Stimulated activated CD8-positive, alpha-beta memory T cell treated with anti-CD3 and anti-CD28 coated beads, Interleukin-7, amount 100 ng/mL, for 4 hours (primary cell): ENCODE data around the gene CARD19.
A peak's percentile ranks its signal among the peaks of the same experiment; 100 is the strongest.
"Not testable (repeated sequence)": the region's sequence is repeated elsewhere in the genome, so short reads cannot be mapped to it uniquely, and the experiment has no call there.

Experiments used
- DNase-seq, 2 donors: peaks; one replicate each; pipeline ENCODE4 v3.0.0-alpha.2; 2020; ENCODE audit warnings: low read depth in 2 of 2

Gene CARD19

DNA sequence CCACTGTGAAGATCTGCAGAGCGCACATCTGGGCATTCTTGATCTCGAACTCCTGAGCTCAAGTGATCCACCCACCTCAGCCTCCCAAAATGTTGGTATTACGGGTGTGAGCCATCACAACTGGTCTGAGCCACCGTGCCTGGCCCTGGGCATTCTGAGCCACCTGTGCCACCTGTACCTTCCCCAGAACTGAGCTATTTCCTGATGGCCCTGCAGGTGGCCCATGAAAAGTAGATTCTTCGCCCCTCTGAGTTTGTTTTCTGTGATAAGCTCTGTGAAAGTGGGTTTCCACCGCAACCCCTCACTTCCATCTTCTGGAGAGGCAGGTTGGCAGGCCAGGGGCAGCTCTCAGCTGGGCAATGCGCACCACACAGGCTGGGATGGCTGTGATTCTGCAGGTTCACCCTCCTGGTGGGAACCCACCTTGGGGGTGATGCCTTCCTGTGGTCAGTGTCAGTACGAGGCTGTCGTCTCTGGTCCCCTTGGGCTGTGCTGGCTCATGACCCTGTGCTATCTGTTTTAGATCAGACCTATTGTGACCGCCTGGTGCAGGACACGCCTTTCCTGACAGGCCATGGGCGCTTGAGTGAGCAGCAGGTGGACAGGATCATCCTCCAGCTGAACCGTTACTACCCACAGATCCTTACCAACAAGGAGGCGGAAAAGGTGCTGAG is 11.3 kb downstream of the CARD19 start:
- DNase-seq = no peak

DNA sequence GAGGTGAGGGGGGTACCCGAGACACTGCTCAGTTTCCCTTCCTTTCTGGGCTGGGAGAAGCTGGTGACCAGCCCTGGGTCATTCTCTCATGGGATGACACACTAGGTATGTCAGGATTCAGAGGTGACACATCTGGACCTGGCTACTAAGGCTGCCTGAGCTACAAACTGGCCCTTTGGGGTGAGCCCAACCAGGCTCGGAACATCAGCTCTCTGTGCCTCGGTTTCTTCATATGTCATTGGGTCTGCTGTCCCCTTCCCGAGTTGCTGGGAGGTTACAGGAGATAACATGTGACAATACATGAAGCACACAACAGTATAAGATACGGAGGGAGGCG is 11.8 kb downstream of the CARD19 start:
- DNase-seq = no peak

DNA sequence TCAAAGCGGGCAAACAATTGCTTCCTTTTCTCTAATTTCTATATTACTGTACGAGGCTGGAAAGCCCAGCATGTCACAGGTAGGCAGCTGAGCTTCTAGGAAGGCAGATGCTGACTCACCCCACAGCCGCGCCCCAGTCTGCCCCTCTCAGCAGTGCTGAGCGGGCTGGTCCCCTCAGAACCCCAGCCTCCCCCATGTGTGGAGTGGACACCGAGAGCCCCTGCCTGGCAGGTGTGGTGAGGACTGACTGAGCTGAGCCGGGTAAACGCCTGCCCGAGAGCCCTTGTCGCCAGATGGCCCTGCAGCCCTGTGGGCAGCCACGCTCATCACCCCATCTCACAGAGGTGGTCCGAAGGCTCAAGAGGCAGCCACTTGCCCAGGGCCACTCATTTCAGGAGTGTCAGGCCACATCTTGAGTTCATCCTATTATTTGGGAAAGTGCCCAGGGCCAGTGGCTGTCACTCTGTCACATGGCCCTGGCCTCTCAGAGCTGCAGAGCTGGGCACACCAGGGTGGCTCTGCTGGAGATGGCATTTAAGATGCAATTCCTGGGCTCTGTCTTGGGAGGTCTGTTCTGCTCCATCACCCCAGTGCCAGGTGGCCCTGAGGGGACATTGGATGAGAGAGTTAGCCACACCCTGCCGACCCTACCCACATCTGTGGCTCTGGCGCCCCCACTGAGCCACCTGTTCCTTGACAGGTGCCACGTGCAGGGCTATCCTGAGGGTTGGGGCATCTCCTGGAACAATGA is 12.4 kb downstream of the CARD19 start:
- no peak for DNase-seq

DNA sequence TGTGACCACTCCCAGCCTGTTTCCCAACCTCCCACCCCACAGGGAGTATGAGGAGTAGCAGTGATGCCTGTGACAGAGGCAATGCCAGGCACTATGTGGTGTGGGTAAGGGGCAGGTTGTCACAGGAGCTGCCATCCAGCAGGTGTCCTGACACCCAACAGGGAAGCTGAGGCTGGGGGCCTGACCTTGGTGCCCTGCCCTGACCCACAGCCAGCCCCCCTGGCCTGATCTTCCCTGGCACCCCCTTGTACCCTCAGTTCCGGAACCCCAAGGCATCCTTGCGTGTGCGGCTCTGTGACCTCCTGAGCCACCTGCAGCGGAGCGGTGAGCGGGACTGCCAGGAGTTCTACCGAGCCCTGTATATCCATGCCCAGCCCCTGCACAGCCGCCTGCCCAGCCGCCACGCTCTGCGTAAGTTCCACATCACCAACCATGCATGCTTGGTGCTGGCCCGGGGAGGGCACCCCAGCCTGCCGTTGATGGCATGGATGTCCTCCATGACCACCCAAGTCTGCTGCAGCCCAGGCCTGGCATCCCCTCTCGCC is 14.4 kb downstream of the CARD19 start:
- no peak for DNase-seq

DNA sequence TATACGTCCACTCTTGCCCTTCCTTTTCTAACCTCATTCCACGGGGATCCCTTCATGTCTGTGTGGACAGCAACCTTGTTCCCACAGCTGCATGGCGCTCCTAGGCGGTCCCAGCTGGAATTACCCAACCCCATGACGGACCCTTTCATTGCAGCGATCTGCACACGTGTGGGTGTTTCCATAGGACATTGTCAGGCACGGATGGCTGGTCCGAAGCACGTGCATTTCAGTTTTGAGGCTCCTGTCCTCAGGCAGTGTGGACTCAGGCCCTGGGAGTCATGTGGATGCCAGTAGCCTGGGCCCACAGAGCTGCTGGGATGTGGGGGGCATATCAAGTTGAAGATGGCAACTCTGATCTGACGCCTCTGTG is 15.0 kb downstream of the CARD19 start:
- DNase-seq = no peak

DNA sequence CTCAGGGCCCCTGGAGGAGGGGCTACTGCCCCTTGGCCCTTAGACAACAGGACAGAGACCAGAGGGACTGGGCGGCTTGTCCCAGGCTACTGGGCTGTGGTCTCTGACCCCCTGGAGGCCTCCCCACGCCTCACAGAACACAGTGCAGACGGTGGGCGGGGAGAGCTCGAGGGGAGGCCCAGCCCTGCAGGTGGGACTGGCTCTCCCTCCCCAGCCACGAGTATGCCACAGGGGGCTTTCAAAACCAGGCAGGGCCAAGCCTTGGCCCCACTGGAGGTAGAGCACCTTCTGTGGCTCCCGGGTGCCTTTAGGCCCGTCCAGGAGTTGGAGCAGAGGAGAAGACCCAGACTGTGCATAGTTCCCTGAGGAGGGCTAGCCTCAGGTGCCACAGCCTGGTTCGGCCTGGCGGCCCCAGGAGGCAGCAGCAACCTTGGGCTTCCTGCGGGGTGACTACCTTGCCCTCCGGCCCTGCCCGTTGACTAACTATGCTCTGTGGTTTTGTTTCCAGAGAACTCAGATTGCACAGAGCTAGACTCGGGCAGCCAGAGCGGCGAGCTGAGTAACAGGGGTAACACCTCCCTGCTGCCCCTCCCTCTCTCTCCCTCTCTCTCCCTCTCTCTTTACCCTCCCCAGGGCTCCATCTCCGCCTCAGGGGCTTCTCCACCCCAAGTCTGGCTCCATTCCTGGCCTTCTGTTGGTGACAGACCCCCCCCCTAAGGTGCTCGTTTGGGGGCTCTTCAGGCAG is 15.5 kb downstream of the CARD19 start:
- no peak for DNase-seq

DNA sequence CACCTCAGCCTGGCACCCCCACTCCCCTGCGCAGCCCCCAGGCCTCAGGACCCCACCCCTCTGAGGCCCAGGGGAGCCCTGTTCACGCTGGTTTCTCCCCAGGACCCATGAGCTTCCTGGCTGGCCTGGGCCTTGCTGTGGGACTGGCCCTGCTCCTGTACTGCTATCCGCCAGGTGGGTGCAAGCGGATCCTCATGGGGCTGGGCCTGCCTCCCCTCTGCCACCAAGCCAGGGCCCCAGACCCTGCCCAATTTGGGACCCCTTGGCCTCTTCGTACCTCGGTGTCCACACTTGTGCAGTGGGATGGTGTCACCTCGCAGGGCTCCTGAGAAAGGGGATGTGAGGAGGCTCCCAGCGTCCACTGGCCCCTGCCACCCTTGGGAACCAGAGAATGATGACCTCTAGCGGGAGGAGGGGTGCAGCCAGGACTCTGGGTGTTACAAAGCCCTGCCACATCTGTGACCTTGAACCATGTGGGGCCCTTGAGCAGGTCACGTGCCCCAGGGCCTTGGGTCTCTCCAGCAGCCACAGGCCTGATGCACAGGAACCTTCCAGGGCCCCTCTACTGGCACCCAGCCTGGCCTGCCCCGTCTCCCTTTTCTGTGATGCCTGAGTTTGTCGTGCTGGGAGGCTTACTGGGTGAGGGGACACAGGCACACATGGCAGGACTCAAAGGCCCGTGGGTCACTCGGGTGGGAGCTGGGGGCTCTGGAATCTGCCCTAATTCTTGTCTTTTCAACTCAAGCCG is 16.3 kb downstream of the CARD19 start:
- no peak for DNase-seq

DNA sequence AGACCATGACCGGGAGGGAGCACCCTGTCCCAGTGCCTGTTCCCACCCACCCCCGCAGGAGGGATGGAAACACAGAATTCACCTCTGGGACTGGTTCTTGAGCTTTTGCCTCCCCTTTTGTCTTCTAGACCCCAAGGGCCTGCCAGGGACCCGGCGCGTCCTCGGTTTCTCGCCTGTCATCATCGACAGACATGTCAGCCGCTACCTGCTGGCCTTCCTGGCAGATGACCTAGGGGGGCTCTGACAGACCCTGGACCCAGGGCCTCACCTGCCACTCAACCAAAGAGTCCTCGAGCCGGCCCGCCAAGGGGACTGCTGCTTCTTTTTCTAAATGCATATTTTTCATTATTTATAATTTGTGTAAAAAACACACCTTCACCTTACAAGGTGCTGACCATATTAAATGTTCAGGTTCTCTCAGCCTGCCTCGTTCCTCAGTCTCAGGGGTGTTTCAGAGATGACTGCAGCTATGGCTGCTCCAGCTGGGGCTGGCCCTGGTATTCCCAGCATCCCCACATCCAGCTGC is 16.9 kb downstream of the CARD19 start:
- DNase-seq = no peak

DNA sequence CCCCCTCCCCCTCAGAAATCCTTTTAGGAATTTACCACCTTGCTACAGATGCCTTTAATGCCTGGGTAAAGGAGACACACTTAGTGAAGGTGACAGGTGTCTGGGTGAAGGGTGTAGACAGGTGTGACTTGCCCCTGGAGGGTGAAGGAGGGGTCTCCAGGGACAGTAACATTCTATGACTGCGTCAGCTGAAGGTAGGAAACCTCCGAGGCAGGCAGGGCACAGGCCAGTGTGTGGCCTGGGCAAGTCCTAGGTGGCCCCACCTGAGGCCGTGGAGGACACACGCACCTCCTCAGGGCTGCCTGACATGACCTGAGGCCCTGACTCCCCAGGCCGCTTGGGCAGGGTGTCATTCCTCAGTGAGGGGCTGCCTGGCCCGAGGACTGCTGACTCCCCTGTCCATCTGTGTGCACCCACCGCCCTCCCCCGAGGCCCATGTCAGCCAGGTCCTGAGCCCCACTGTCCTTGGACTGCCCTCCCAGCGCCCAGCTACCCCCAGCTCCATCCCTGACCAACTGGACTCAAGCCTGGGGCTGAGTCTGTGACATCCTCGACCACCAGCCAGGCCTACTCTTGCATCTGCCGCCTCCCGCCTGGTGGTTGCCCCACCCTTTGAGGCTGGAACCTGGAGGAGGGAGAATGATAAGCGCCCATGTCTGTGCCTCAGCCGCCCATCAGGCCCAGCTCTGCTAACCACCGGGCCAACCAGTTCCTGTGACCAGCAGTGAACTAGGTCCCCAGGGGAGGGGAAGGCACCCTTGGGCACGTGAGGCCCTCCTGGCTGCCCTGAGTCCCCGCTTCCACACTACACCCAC is 18.4 kb downstream of the CARD19 start:
- no peak for DNase-seq

DNA sequence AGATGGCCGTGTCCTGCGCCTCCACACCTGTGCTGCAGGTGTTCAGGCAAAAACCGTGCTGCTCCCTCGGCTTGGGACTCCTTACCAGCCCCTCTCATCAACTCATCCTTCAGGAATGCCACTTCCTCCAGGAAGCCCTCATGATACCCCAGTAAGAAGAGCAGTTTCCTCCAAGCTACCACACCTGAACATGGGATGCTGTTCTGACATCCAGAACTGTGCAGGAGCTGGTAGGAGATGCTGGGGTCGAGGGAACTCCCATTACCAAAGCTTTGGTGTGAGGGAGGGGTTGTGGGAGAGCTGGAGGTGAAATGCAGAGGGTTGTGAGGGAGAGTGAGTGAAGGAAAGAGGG is 18.9 kb downstream of the CARD19 start:
- DNase-seq = no peak

DNA sequence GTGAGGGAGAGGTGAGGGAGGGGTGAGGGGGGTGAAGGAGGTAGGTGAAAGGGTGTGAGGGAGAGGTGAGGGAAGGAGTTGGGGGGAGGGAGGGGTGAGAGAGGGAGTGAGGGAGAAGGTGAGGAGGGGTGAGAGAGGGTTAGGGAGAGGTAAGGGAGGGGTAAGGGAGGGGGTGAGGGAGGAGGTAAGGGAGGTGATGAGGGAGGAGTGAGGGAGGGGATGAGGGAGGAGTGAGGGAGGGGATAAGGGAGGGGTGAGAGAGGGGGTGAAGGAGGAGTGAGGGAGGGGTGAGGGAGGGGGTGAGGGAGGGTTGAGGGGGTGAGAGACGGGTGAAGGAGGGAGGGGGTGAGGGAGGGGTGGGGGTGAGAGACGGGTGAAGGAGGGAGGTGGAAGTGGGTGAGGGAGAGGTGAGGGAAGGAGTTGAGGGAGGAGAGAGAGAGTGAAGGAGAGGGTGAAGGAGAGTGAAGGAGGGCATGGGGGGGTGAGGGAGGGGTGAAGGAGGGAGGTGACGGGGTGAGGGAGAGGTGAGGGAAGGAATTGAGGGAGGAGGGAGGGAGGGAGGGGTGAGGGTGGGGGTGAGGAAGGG is 19.6 kb downstream of the CARD19 start:
- DNase-seq = no peak

DNA sequence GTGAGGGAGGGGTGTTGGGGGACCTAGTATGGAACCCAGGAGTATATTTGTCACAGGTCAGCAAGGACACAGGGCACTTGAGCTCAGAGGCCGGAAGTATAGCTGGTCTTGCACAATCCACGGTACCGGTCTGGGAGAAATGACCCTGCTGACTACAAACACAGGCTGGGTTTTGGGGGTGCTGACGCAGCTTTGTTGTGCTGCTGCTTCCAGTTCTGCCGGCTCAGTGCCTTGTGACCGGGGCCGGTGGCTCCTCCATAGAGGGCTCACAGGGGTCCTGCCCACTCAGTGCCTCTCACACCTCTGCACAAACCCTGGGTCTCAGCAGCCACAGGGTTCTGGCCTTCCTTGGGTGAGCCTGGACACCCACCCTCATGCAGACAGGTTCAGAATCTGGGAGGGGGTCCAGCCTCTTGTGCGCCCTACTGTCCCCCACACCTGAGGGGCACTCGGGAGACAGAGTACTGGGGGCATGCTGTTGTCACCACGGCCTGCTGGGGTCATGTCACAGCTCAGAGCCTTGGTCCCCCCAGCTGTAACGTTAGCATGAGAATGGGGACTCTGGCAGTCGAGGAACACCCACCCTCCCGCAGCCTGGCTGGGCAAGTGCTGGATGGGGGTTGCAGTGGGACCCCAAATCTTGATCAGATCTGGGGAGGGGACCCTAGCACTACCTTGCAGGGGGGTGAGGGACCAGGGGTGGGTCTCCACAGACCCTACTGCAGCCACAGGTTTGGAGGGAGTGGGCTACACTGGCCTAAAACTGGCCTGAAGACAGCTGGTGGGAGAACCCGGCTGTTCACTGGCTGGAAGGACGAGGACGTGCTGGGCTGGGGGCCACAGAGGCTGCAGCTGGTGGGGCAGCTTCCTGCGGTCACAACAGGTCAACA is 20.3 kb downstream of the CARD19 start:
- no peak for DNase-seq

DNA sequence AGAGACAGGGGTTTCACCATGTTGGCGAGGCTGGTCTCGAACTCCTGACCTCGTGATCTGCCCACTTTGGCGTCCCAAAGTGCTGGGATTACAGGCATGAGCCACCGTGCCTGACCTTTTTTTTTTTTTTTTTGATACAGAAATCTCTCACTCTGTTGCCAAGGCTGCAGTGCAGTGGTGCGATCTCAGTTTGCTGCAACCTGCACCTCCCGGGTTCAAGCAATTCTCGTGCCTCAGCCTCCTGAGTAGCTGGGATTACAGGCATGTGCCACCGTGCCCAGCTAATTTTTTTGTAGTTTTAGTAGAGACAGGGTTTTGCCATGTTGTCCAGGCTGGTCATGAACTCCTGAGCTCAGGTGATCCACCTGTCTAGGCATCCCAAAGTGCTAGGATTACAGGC is 21.5 kb downstream of the CARD19 start:
- not testable (repeated sequence) for DNase-seq

DNA sequence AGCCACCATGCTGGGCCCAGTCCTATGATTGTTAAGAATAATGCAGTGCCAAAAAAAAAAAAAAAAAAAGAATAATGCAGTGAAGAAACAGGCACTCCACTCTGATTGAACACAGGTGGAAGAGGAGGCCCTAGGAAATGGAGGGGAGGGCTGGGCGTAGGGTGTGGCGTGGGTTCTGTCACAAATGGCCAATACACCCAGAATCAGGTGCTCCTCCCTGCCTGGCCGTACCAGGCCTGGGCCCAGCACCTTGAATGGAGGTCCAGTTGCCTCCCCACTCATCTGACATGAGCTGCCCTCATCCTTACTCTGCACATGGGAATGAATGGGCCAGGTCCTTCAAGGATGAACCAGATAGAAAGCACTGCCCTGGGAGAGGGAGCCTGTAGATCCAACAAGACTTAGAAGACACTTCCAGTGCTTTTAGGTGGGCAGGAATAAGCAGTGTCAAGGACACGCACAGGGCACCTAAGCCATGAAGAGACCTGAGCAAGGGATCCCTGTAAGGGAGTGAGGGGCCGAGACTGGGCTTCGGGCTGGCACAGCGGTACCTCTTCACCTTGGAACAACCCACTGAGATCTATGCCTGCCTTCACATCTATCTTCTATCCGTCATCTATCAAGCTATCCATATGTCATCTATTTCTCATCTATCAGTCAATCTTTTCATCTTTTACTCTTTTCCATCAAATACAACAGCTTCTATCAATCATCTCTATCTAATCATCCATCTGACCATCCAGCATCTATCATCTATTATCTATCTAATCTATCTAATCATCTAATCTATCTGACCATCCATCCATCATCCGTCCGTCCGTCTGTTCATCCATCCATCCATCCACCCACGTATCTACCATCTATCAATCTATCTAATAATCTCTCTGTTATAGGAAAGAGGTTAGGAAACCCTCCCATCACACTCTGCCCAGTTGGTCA is 22.2 kb downstream of the CARD19 start:
- no peak for DNase-seq

DNA sequence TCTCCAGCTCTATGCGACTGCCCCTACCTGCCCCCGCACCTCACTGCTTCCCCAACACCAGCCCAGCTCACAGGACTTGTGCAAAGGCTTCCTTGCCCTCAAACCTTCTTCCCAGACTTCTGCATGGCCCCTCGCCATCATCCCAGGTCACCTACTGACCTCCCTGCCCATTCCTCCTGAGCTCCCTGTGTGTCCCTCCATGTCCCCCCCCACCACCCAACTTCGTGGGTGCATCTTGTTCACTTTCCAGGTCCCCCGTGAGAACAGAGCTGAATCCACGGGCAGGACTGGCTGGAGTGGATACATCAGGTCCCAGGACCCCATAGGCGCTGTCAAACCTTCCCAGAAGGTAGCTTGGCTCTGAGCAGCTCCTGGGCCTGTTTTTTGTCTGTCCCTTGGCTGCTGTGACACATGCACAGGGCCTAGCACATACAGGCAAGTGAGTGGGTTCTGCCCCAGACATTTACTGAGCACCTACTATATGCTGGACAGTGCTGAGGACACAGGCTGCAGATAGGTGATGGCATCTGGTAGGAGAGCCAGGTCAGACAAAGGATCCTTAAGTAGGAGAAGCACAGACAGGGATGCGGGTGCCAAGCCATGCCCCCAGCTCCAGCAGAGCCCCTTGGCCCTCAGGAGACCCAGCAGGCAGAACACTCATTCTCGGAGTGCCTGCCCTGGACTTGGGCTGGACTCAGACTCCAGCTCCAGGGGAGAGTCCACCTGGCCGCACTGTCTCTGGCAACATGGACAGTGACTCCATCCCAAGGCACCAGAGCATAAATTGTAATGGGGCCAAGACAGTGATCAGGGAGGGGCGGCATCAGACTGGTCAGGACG is 23.1 kb downstream of the CARD19 start:
- no peak for DNase-seq

DNA sequence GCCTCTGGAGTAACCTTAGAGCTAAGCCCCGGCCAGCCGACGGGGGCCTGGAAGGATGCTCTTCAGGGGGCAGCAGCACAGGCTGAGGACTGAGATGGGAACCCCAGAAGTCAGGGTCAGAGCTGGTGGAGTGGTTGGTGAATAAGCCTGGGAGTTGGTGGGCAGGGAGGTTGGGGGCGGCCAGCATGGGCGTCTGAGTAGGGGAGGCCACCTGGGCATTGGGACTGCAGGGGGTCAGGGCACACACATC is 23.6 kb downstream of the CARD19 start:
- no peak for DNase-seq

DNA sequence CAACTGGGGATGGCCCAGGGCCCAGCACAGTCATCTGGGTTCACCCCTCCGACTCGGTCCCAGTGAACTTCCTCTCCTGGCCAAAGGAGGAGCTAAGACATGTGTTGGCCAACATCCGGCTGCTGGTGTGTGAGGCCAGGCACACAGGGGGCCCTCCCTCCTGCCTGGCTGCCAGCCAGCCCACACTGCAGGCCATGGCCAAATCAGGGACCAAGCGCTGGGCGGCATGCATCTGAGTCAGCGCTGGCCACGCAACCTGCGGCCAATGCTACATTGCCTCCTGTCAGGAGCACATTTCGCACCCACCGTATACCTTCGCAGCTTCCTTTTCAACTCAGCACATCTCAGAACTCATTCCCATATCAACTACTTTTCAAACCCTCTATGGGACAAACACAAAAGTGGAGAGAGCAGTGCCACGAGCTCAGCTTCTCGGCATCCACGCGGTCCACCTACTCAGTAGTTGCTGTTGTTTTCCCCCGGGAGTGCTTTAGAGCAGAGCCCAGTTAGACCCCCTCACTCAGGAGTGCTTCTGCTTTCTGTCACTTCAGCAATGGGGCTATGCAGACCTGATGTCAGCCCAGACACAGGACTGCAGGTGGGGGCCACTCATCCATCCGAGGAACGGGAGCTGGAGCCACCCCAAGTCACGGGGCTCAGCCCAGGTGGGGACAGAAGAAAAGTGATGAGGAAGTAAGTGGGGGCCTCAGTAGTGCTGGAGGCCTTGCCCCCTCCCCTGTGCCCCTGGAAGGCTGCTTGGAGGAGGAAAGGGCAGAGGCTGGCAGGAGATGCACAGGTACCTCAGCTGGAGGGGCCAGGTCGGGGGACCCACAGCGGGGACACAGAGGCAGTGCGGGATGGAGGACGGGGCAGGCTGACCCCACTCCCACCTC is 24.2 kb downstream of the CARD19 start:
- DNase-seq = peak in 1 of 2 donors; percentile 37
